Cardiac muscle cell (in vitro differentiated cells and primary cell): ENCODE results near the gene GRAP2. TPM values are rescaled to one million over a fixed set of nuclear protein-coding genes. Genes with fewer than 3 reads are reported as not detected.

Source experiments
- DNase-seq, 2 donors: peaks; one replicate each; pipeline versions ENCODE4 v3.0.0 to v3.0.0-alpha.2; 2010 to 2017; ENCODE audit warnings: low read depth in 1 of 2, low spot score in 1 of 2
- H3K27ac ChIP-seq: fragments of 200-600 bp; sonication (generic); 2 replicates; pipeline ENCODE4 v1.5.1; 2016
- H3K27me3 ChIP-seq: fragments of 200-600 bp; sonication (generic); 2 replicates; pipeline ENCODE4 v1.6.0; 2016; ENCODE audit warnings: control low read depth
- H3K36me3 ChIP-seq: fragments of 200-600 bp; sonication (generic); 2 replicates; pipeline ENCODE4 v1.5.1; 2016; ENCODE audit warnings: control low read depth
- H3K4me1 ChIP-seq: fragments of 200-600 bp; sonication (generic); 2 replicates; pipeline ENCODE4 v1.8.1; 2017; ENCODE audit warnings: low read depth, mild to moderate bottlenecking, mixed run types
- H3K4me3 ChIP-seq: fragments of 200-600 bp; sonication (generic); 2 replicates; pipeline ENCODE4 v1.5.1; 2016; ENCODE audit warnings: mild to moderate bottlenecking
- H3K9me3 ChIP-seq: fragments of 200-600 bp; sonication (generic); 2 replicates; pipeline ENCODE4 v1.5.1; 2017; ENCODE audit warnings: low read depth, mild to moderate bottlenecking, control low read depth
- CTCF ChIP-seq: IDR thresholded peaks from 2 replicates; pipeline ENCODE4 v1.5.1; 2012; ENCODE audit warnings: low read depth, mild to moderate bottlenecking, low read length
- polyA plus RNA-seq: library from polyadenylated mRNA; unstranded; fragments of >200 nt; fragmentation: Nextera tagmentation; extraction: Ambion mirVana; gene quantifications from 2 replicates; pipeline ENCODE4 v1.2.1, GENCODE V29; 2016
- total RNA-seq: library from RNA; depleted of rRNA; stranded (reverse); fragments of >200 nt; gene quantifications from 2 replicates; pipeline ENCODE4 v1.2.3, GENCODE V29; 2016

The GRAP2 gene
- total and polyA plus RNA-seq, 2 experiments from 2014 or later: 0.09 TPM; not detected in 1

- Histone ChIP-seq H3K27me3 (no peaks in the 10 kb centered on the region), H3K36me3 (no peaks in the 10 kb centered on the region)
- no peak for DNase-seq
Observed at GRCh38 chr22:39904862-39905261, 4.0 kb downstream of the GRAP2 start.

GRCh38 chr22:39905687-39906086, 4.8 kb downstream of the GRAP2 start:
- no peak overlapping the region for H3K4me3 ChIP-seq
- H3K36me3 ChIP-seq: no peaks in the 10 kb centered on the region
- TF ChIP-seq CTCF: no peak
- no peak for DNase-seq
- no peaks in the 10 kb centered on the region for H3K9me3 ChIP-seq
- no peaks in the 10 kb centered on the region for H3K27me3 ChIP-seq
- H3K27ac ChIP-seq: no peak overlapping the region
- no peaks in the 10 kb centered on the region for H3K4me1 ChIP-seq

More at GRCh38 chr22:39904862-39905261, 4.0 kb downstream of the GRAP2 start:
- H3K27ac ChIP-seq: no peak overlapping the region
- no peak overlapping the region for H3K4me3 ChIP-seq
- TF ChIP-seq CTCF: no peak
- H3K4me1 ChIP-seq: no peaks in the 10 kb centered on the region
- H3K9me3 ChIP-seq: no peaks in the 10 kb centered on the region

DNA sequence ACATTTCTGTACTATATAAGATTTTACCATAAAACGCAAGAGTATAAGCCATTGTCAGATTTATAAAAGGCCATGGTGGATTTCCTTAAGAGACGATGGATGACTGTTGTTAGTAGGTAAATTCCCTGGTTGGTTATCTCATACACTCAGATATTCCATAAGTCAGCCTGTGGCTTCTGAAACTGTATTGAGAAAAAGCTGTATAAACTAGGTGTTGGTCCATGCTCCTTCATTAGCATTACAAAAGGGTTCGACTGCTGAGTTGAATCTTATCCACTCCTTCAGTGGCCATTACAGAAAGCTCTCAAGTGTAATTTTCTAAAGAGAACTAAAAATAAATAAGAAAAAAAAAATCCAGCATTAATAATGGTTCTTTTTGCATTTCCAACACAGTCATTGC, 5.3 kb downstream of the GRAP2 start:
- Histone ChIP-seq H3K4me3 (no peak overlapping the region), H3K9me3 (no peaks in the 10 kb centered on the region), H3K27me3 (no peaks in the 10 kb centered on the region), H3K36me3 (no peaks in the 10 kb centered on the region), H3K4me1 (no peaks in the 10 kb centered on the region), H3K27ac (no peak overlapping the region)
- TF ChIP-seq CTCF: no peak
- DNase-seq: no peak

- no peak overlapping the region for H3K27ac ChIP-seq
Observed at GRCh38 chr22:39907047-39907446, 6.2 kb downstream of the GRAP2 start.

GRCh38 chr22:39907605-39908097, 6.8 kb downstream of the GRAP2 start:
- no peak for DNase-seq
- H3K4me3 ChIP-seq: no peak overlapping the region
- H3K9me3 ChIP-seq: no peaks in the 10 kb centered on the region
- no peaks in the 10 kb centered on the region for H3K4me1 ChIP-seq
- H3K36me3 ChIP-seq: no peaks in the 10 kb centered on the region
- H3K27me3 ChIP-seq: no peaks in the 10 kb centered on the region
- no peak overlapping the region for H3K27ac ChIP-seq
- TF ChIP-seq CTCF: no peak

More at GRCh38 chr22:39907047-39907446, 6.2 kb downstream of the GRAP2 start:
- no peak for TF ChIP-seq CTCF
- Histone ChIP-seq H3K36me3 (no peaks in the 10 kb centered on the region), H3K4me3 (no peak overlapping the region), H3K4me1 (no peaks in the 10 kb centered on the region), H3K27me3 (no peaks in the 10 kb centered on the region), H3K9me3 (no peaks in the 10 kb centered on the region)
- no peak for DNase-seq

- no peaks in the 10 kb centered on the region for H3K27me3 ChIP-seq
- no peak for DNase-seq
- TF ChIP-seq CTCF: no peak
- H3K9me3 ChIP-seq: no peaks in the 10 kb centered on the region
- no peak overlapping the region for H3K4me3 ChIP-seq
- no peak overlapping the region for H3K27ac ChIP-seq
- H3K36me3 ChIP-seq: no peaks in the 10 kb centered on the region
- no peaks in the 10 kb centered on the region for H3K4me1 ChIP-seq
Observed at GRCh38 chr22:39908136-39908535, 7.3 kb downstream of the GRAP2 start.
